NB4 (cell line): ENCODE measurements around the gene STX2.

ENCODE experiments used
- CTCF ChIP-seq: IDR thresholded peaks from one replicate; pipeline ENCODE4 v1.5.1; 2012; ENCODE audit warnings: low read depth, low read length
- MAX ChIP-seq: IDR thresholded peaks from 2 replicates; pipeline ENCODE4 v1.6.1; 2011; ENCODE audit warnings: low read depth, low read length
- MYC ChIP-seq: IDR thresholded peaks from 2 replicates; pipeline ENCODE4 v1.6.1; 2011; ENCODE audit warnings: low read depth, low read length
- POLR2A ChIP-seq: IDR thresholded peaks from 2 replicates; pipeline ENCODE4 v1.6.1; 2011; ENCODE audit warnings: mild to moderate bottlenecking; ENCODE audit not compliant: insufficient read length; ENCODE audit errors: extremely low read depth

DNA sequence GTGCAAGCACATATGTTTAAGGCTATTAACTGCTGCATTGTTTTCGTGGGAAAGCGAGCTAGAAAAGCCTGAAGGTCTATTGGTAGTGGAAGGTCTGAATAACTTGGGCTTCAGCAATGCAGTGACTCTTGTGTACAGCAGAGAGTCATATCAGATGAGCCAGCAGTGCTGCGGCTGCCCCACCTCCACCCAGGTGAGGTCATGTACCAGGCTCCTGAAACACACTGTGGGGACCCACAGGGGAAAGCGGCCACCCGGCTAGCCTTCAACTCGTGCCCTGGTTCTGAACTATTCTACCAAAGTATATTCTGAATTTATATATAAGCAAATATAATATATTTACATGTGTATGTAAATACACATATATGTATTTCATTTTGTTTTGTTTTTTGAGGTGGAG, 20.1 kb upstream of the STX2 start:
- no peak for TF ChIP-seq CTCF
- TF ChIP-seq POLR2A, result no peak
- TF ChIP-seq MYC, result no peak
- TF ChIP-seq MAX, result no peak
